Measurements from ENCODE around the gene ADM2.

DNA sequence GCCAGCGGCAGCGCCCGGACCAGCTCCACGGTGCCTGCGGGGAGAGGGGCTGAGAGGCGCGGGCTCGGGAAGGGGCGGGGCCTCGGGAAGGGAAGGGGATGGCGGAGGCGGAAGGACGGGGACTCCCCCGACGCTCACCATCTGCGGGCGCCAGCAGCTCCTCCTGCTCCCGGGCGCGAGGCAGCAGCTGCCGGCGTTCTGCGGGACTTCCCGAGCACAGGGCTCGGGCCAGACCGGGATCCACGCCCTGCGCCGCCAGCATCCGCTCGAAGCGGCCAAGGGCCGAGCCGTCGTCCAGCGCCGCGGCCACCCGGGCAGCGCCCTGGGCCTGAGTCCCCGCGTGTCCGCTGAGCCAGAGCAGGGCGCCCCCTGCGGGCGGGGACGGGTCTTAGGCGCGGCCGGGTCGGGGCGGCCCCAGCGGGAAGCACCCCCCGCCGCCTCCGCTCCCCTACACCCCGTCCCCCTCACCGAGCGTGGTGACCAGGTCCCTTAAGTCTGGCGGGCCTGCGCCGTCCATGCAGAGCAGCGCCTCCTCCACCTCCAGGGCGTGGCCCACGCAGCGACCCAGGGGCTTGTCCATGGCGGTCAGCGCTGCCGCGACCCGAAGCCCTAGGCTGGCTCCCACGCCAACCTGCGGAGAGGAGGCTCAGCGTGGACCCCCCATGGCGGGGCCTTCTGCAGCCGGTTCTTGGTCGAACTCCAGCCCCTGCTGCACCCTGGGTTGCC lies 44.9 kb downstream of the ADM2 start:
- no peak for TF ChIP-seq EP300 (IDR thresholded peaks at IDR 0.05)
- peak in 1 of 4 donors; percentile 25 for TF ChIP-seq POLR2A (IDR thresholded peaks at IDR 0.05)
- TF ChIP-seq, protein P1, sequence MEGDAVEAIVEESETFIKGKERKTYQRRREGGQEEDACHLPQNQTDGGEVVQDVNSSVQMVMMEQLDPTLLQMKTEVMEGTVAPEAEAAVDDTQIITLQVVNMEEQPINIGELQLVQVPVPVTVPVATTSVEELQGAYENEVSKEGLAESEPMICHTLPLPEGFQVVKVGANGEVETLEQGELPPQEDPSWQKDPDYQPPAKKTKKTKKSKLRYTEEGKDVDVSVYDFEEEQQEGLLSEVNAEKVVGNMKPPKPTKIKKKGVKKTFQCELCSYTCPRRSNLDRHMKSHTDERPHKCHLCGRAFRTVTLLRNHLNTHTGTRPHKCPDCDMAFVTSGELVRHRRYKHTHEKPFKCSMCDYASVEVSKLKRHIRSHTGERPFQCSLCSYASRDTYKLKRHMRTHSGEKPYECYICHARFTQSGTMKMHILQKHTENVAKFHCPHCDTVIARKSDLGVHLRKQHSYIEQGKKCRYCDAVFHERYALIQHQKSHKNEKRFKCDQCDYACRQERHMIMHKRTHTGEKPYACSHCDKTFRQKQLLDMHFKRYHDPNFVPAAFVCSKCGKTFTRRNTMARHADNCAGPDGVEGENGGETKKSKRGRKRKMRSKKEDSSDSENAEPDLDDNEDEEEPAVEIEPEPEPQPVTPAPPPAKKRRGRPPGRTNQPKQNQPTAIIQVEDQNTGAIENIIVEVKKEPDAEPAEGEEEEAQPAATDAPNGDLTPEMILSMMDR (IDR thresholded peaks at IDR 0.05): peak; percentile 72 to 94 (median 92)

Data from upper lobe of left lung (tissue), 4 donors.